ENCODE measurements around the gene MTPN. TPM values are rescaled to one million over a fixed set of nuclear protein-coding genes. Genes with fewer than 3 reads are reported as not detected.

MTPN gene
- total RNA-seq, 4 donors from 2014 or later, result 100 to 182 (median 145) TPM

- Histone ChIP-seq H3K9me3 (no peaks in the 10 kb centered on the region), H3K4me1 (peaks cover 0 to 37% (median 10%) of the 10 kb centered on the region in 3 donors)
- intact Hi-C loops (cut with DNase I), result no loop called here
Measured at GRCh38 chr7:135959646-135960363, 17.4 kb downstream of the MTPN start.

GRCh38 chr7:135958173-135958572 lies 19.0 kb downstream of the MTPN start:
- H3K4me3 ChIP-seq, result no peak overlapping the region
- no peak overlapping the region for H3K27ac ChIP-seq
- intact Hi-C loops (cut with DNase I), result no loop called here
- DNase-seq, result no peak
- peaks cover 0 to 21% (median 10%) of the 10 kb centered on the region in 3 donors for H3K4me1 ChIP-seq
- peaks cover 0 to 15% (median 0%) of the 10 kb centered on the region in 3 donors for H3K36me3 ChIP-seq
- TF ChIP-seq CTCF (IDR thresholded peaks at IDR 0.05) (no peak), POLR2A (IDR thresholded peaks at IDR 0.05) (no peak)
- 83 to 92% methylated on average over 1 of the region's 1 CpG for WGBS, 2 donors
- H3K27me3 ChIP-seq, result no peaks in the 10 kb centered on the region
- H3K9me3 ChIP-seq, result no peaks in the 10 kb centered on the region

More at GRCh38 chr7:135959646-135960363, 17.4 kb downstream of the MTPN start:
- Histone ChIP-seq H3K36me3 (peaks cover 0 to 11% (median 0%) of the 10 kb centered on the region in 3 donors), H3K27ac (no peak overlapping the region), H3K27me3 (no peaks in the 10 kb centered on the region), H3K4me3 (no peak overlapping the region)
- DNase-seq, result no peak
- no peak for TF ChIP-seq CTCF (IDR thresholded peaks at IDR 0.05)
- TF ChIP-seq POLR2A (IDR thresholded peaks at IDR 0.05), result no peak

- Histone ChIP-seq H3K27ac (no peak overlapping the region), H3K9me3 (no peaks in the 10 kb centered on the region), H3K27me3 (no peaks in the 10 kb centered on the region), H3K36me3 (peaks cover 0 to 15% (median 0%) of the 10 kb centered on the region in 3 donors), H3K4me3 (no peak overlapping the region), H3K4me1 (peaks cover 0 to 15% (median 7%) of the 10 kb centered on the region in 3 donors)
- DNase-seq, result no peak
- intact Hi-C loops (cut with DNase I), result no loop called here
- TF ChIP-seq POLR2A (IDR thresholded peaks at IDR 0.05), result no peak
- no peak for TF ChIP-seq CTCF (IDR thresholded peaks at IDR 0.05)
- WGBS, 2 donors, result 85 to 100% methylated on average over 2 of the region's 2 CpGs
Measured at GRCh38 chr7:135957627-135958026, 19.5 kb downstream of the MTPN start.

GRCh38 chr7:135956393-135956792 lies 20.8 kb downstream of the MTPN start:
- Histone ChIP-seq H3K4me1 (peaks cover 0 to 11% (median 6%) of the 10 kb centered on the region in 3 donors), H3K27me3 (no peaks in the 10 kb centered on the region), H3K4me3 (no peak overlapping the region), H3K27ac (no peak overlapping the region), H3K9me3 (no peaks in the 10 kb centered on the region), H3K36me3 (peaks cover 0 to 16% (median 0%) of the 10 kb centered on the region in 3 donors)
- no peak for TF ChIP-seq POLR2A (IDR thresholded peaks at IDR 0.05)
- no peak for TF ChIP-seq CTCF (IDR thresholded peaks at IDR 0.05)
- DNase-seq, result no peak
- intact Hi-C loops (cut with DNase I), result no loop called here
- WGBS, 2 donors, result 87 to 94% methylated on average over 2 of the region's 2 CpGs

GRCh38 chr7:135950972-135951371 lies 26.2 kb downstream of the MTPN start:
- intact Hi-C loops (cut with DNase I), result no loop called here
- Histone ChIP-seq H3K4me1 (peaks cover 0 to 6% (median 0%) of the 10 kb centered on the region in 3 donors), H3K36me3 (peaks cover 0 to 59% (median 0%) of the 10 kb centered on the region in 3 donors), H3K9me3 (no peaks in the 10 kb centered on the region), H3K27ac (no peak overlapping the region), H3K27me3 (no peaks in the 10 kb centered on the region), H3K4me3 (no peak overlapping the region)
- no peak for DNase-seq
- no peak for TF ChIP-seq CTCF (IDR thresholded peaks at IDR 0.05)
- peak in 1 of 4 donors; percentile 20 for TF ChIP-seq POLR2A (IDR thresholded peaks at IDR 0.05)
- WGBS, 2 donors, result 89 to 94% methylated on average over 2 of the region's 2 CpGs

Data from esophagus squamous epithelium (tissue), 5 donors.